Measurements from ENCODE around the gene BUD23. TPM values are rescaled to one million over a fixed set of nuclear protein-coding genes. Genes with fewer than 3 reads are reported as not detected.
A peak's percentile ranks its signal among the peaks of the same experiment; 100 is the strongest.

The BUD23 gene
- total RNA-seq, 1 experiment from 2014 or later: 168 TPM

- Histone ChIP-seq H3K4me3 (replicated peaks in 1 of 2; ENCODE audit: low read depth in 1 of 2, low read length in 2 of 2) (no peak overlapping the region; a peak in 1 of 4 replicates), H3K36me3 (ENCODE audit: control insufficient read depth in 1 of 2, insufficient read depth in 2 of 2, low read length in 2 of 2) (peaks cover 7 to 13% of the 10 kb centered on the region in 2 experiments; a peak in 1 of 4 replicates), H3K9ac (ENCODE audit: low read length) (peak overlapping the region; percentile 79), H3K9me2 (ENCODE audit: insufficient read depth) (no peaks in the 10 kb centered on the region), H2AFZ (ENCODE audit: low read depth, low read length, poor library complexity, severe bottlenecking) (no peak overlapping the region), H3K4me2 (ENCODE audit: low read length) (peak overlapping the region; percentile 95), H3K4me1 (ENCODE audit: control insufficient read depth in 1 of 2, insufficient read depth in 2 of 2, low read length in 2 of 2) (peaks cover 51 to 74% of the 10 kb centered on the region in 2 experiments), H4K20me1 (ENCODE audit: insufficient read depth) (peaks cover 8% of the 10 kb centered on the region; the same call in 1 of the 2 replicates), H3K79me2 (ENCODE audit: insufficient read depth, low read length) (peaks cover 29% of the 10 kb centered on the region), H3K27ac (ENCODE audit: low read depth, low read length) (peak overlapping the region; percentile 94), H3K9me3 (ENCODE audit: control insufficient read depth in 1 of 2, insufficient read depth in 1 of 2, low read depth in 1 of 2, low read length in 2 of 2) (no peaks in the 10 kb centered on the region), H3K27me3 (ENCODE audit: insufficient read depth, low read length) (no peaks in the 10 kb centered on the region)
- intact Hi-C loops (cut with micrococcal nuclease): loop anchor here (2.0 to 5.0 kb wide), 2 partner anchors 66 to 91 kb away; no protein-coding TSS in a partner anchor
- ATAC-seq: no peak
- TF ChIP-seq FOSL1 (IDR thresholded peaks at IDR 0.05; ENCODE audit: low read depth): no peak
- TF ChIP-seq ZBTB33 (IDR thresholded peaks at IDR 0.05; ENCODE audit: extremely low read depth, insufficient replicate concordance, low read length): no peak
- no peak for TF ChIP-seq ATF3 (IDR thresholded peaks at IDR 0.05)
- no peak for TF ChIP-seq CTCF (IDR thresholded peaks at IDR 0.05 in 2 of 3, conservative IDR thresholded peaks at IDR 0.05 in 1 of 3; ENCODE audit: borderline replicate concordance in 1 of 3, insufficient read depth in 1 of 3, low read depth in 2 of 3, low read length in 2 of 3)
- no peak for TF ChIP-seq EGR1 (IDR thresholded peaks at IDR 0.05; ENCODE audit: low read depth)
- 0 out of 2 replicates have a peak, but pooled peaks have one; percentile 18 for TF ChIP-seq POLR2AphosphoS5 (IDR thresholded peaks at IDR 0.05; ENCODE audit: low read depth, low read length)
- DNase-seq (ENCODE audit: low read depth, low spot score): no peak
- ChIA-PET POLR2A (interaction anchor here (0.8 to 5.8 kb wide), 5 partner anchors 29 to 101 kb away, joined by 3 to 43 read pairs (median 7); partner anchors contain the start of genes CLDN3, CLDN4 and METTL27), CTCF (interaction anchor here (0.7 kb wide), 1 partner anchor 119 kb away, joined by 3 read pairs; no protein-coding TSS in a partner anchor), RAD21 (ENCODE audit: low non-redundant PET in 1 of 2, low total read pairs in 2 of 2, uncharacterized antibody in 2 of 2, unreplicated experiment in 2 of 2) (no interaction called here)
- BruUV-seq (replicated peaks): no TSS peak
These were observed 58.2 kb downstream of the BUD23 start for GRCh38 chr7:73741600-73741999.
